ENCODE data around the gene PPARG. TPM values are rescaled to one million over a fixed set of nuclear protein-coding genes. Genes with fewer than 3 reads are reported as not detected.

Gene PPARG
- total RNA-seq, 1 experiment from 2014 or later = 71.6 TPM

DNA sequence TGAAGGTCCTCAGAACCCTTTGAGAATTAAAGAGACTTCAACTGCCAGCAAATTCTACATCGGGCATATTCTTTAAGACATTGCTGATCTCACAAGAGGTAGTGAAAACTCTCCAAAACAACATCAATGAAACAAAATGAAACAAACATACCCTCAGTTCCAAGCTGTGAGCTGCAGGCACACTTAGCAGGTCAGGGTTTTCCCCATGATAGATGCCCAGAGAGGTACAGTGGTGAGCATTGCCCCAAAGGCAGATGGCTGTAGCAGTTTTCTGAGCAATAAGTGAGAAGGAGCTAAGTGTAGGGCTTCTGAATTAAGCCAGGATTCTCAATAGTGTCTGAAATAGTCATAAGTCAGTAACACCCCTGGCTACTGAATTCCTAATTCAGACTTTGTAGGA is 99.3 kb downstream of the PPARG start:
- Histone ChIP-seq H3K27me3 (ENCODE audit: insufficient read depth, low read length) (no peaks in the 10 kb centered on the region), H3K9ac (ENCODE audit: low read length) (no peak overlapping the region), H3K36me3 (ENCODE audit: control insufficient read depth in 1 of 2, insufficient read depth in 2 of 2, low read length in 2 of 2) (no peaks in the 10 kb centered on the region), H3K4me2 (ENCODE audit: low read length) (no peak overlapping the region), H3K9me2 (ENCODE audit: insufficient read depth) (no peaks in the 10 kb centered on the region), H3K4me3 (replicated peaks in 1 of 2; ENCODE audit: low read depth in 1 of 2, low read length in 2 of 2) (no peak overlapping the region), H3K27ac (ENCODE audit: low read depth, low read length) (no peak overlapping the region), H3K9me3 (ENCODE audit: control insufficient read depth in 1 of 2, insufficient read depth in 1 of 2, low read depth in 1 of 2, low read length in 2 of 2) (no peaks in the 10 kb centered on the region), H3K79me2 (ENCODE audit: insufficient read depth, low read length) (no peaks in the 10 kb centered on the region), H4K20me1 (ENCODE audit: insufficient read depth) (no peaks in the 10 kb centered on the region), H3K4me1 (ENCODE audit: control insufficient read depth in 1 of 2, insufficient read depth in 2 of 2, low read length in 2 of 2) (no peaks in the 10 kb centered on the region), H2AFZ (ENCODE audit: low read depth, low read length, poor library complexity, severe bottlenecking) (no peak overlapping the region)
- ATAC-seq = no peak
- ChIA-PET RAD21 (ENCODE audit: low non-redundant PET in 1 of 2, low total read pairs in 2 of 2, uncharacterized antibody in 2 of 2, unreplicated experiment in 2 of 2) (no interaction called here), CTCF (no interaction called here), POLR2A (no interaction called here)
- no TSS peak for BruUV-seq (replicated peaks)
- DNase-seq (ENCODE audit: low read depth, low spot score) = no peak
- intact Hi-C loops (cut with micrococcal nuclease) = no loop called here
- no peak for TF ChIP-seq ZNF274 (IDR thresholded peaks at IDR 0.05; ENCODE audit: low read depth, low read length)
- TF ChIP-seq SRF (IDR thresholded peaks at IDR 0.05; ENCODE audit: low read depth) = no peak
- no peak for TF ChIP-seq CBX3 (IDR thresholded peaks at IDR 0.05; ENCODE audit: low read depth)
- TF ChIP-seq RAD21 (IDR thresholded peaks at IDR 0.05; ENCODE audit: low read depth) = no peak
- TF ChIP-seq, protein P1, sequence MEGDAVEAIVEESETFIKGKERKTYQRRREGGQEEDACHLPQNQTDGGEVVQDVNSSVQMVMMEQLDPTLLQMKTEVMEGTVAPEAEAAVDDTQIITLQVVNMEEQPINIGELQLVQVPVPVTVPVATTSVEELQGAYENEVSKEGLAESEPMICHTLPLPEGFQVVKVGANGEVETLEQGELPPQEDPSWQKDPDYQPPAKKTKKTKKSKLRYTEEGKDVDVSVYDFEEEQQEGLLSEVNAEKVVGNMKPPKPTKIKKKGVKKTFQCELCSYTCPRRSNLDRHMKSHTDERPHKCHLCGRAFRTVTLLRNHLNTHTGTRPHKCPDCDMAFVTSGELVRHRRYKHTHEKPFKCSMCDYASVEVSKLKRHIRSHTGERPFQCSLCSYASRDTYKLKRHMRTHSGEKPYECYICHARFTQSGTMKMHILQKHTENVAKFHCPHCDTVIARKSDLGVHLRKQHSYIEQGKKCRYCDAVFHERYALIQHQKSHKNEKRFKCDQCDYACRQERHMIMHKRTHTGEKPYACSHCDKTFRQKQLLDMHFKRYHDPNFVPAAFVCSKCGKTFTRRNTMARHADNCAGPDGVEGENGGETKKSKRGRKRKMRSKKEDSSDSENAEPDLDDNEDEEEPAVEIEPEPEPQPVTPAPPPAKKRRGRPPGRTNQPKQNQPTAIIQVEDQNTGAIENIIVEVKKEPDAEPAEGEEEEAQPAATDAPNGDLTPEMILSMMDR (IDR thresholded peaks at IDR 0.05 in 2 of 3, conservative IDR thresholded peaks at IDR 0.05 in 1 of 3; ENCODE audit: borderline replicate concordance in 1 of 3, insufficient read depth in 1 of 3, low read depth in 2 of 3, low read length in 2 of 3) = no peak
- no peak for TF ChIP-seq TCF7L2 (IDR thresholded peaks at IDR 0.05; ENCODE audit: borderline replicate concordance, extremely low read depth, insufficient read depth, insufficient read length)
- TF ChIP-seq POLR2AphosphoS5 (IDR thresholded peaks at IDR 0.05; ENCODE audit: low read depth, low read length) = no peak
- TF ChIP-seq, protein P2, sequence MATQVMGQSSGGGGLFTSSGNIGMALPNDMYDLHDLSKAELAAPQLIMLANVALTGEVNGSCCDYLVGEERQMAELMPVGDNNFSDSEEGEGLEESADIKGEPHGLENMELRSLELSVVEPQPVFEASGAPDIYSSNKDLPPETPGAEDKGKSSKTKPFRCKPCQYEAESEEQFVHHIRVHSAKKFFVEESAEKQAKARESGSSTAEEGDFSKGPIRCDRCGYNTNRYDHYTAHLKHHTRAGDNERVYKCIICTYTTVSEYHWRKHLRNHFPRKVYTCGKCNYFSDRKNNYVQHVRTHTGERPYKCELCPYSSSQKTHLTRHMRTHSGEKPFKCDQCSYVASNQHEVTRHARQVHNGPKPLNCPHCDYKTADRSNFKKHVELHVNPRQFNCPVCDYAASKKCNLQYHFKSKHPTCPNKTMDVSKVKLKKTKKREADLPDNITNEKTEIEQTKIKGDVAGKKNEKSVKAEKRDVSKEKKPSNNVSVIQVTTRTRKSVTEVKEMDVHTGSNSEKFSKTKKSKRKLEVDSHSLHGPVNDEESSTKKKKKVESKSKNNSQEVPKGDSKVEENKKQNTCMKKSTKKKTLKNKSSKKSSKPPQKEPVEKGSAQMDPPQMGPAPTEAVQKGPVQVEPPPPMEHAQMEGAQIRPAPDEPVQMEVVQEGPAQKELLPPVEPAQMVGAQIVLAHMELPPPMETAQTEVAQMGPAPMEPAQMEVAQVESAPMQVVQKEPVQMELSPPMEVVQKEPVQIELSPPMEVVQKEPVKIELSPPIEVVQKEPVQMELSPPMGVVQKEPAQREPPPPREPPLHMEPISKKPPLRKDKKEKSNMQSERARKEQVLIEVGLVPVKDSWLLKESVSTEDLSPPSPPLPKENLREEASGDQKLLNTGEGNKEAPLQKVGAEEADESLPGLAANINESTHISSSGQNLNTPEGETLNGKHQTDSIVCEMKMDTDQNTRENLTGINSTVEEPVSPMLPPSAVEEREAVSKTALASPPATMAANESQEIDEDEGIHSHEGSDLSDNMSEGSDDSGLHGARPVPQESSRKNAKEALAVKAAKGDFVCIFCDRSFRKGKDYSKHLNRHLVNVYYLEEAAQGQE (IDR thresholded peaks at IDR 0.05; ENCODE audit: low read depth) = no peak
